WTC11 (cell line): Measurements from ENCODE around the gene FBXO42. TPM values are rescaled to one million over a fixed set of nuclear protein-coding genes. Genes with fewer than 3 reads are reported as not detected.
A peak's percentile ranks its signal among the peaks of the same experiment; 100 is the strongest.

Experiments
- ATAC-seq: fragments of 200-7000 bp; cut with Tn5 transposase; 2 replicates; pipeline ENCODE4 v1.10.0; 2021; ENCODE audit warnings: mild to moderate bottlenecking, moderate library complexity
- CTCF ChIA-PET: fragments of 300-600 bp; sonication (Branson Sonifier 250); formaldehyde crosslinking; loops from one replicate; lab custom pipeline; 2021; ENCODE audit warnings: antibody characterized with exemption; lab: Charles Lee
- POLR2A ChIA-PET: fragments of 350-600 bp; sonication (Branson Sonifier 250); formaldehyde crosslinking; loops from one replicate; lab custom pipeline; 2021; ENCODE audit warnings: antibody characterized with exemption; lab: Charles Lee
- DNase-seq: peaks from one replicate; pipeline ENCODE4 v3.0.0; 2021; ENCODE audit warnings: low spot score
- H3K27ac Mint-ChIP-seq: 2 replicates; pipeline ENCODE4 v1.8.0; 2021; ENCODE audit warnings: mixed read lengths
- H3K27me3 Mint-ChIP-seq: 2 replicates; pipeline ENCODE4 v1.8.0; 2021; ENCODE audit warnings: low read depth, mild to moderate bottlenecking, moderate library complexity, mixed read lengths
- H3K36me3 Mint-ChIP-seq: 2 replicates; pipeline ENCODE4 v1.8.0; 2021; ENCODE audit warnings: mixed read lengths
- H3K4me1 Mint-ChIP-seq: 2 replicates; pipeline ENCODE4 v1.8.0; 2022; ENCODE audit warnings: mixed read lengths
- H3K4me3 Mint-ChIP-seq: 2 replicates; pipeline ENCODE4 v1.8.0; 2021; ENCODE audit warnings: mild to moderate bottlenecking, moderate library complexity, mixed read lengths
- H3K9me3 Mint-ChIP-seq: 2 replicates; pipeline ENCODE4 v1.8.0; 2021; ENCODE audit warnings: mixed read lengths
- CBFB ChIP-seq: sonication (generic); formaldehyde crosslinking; IDR thresholded peaks from 2 replicates; pipeline ENCODE4 v1.8.1; 2022; ENCODE audit warnings: mild to moderate bottlenecking, low read depth, missing genetic modification reagents
- ETV6 ChIP-seq: sonication (generic); formaldehyde crosslinking; IDR thresholded peaks from 2 replicates; pipeline ENCODE4 v1.8.1; 2022; ENCODE audit warnings: mild to moderate bottlenecking, missing genetic modification reagents
- FOXJ3 ChIP-seq: sonication (generic); formaldehyde crosslinking; IDR thresholded peaks from 2 replicates; pipeline ENCODE4 v1.9.0; 2021; ENCODE audit warnings: missing genetic modification reagents, mild to moderate bottlenecking, borderline replicate concordance
- FOXP1 ChIP-seq: sonication (generic); formaldehyde crosslinking; IDR thresholded peaks from 2 replicates; pipeline ENCODE4 v1.8.0; 2022; ENCODE audit warnings: missing genetic modification reagents, mild to moderate bottlenecking, moderate library complexity, borderline replicate concordance
- GABPB1 ChIP-seq: sonication (generic); formaldehyde crosslinking; IDR thresholded peaks from 2 replicates; pipeline ENCODE4 v1.8.1; 2023; ENCODE audit warnings: mild to moderate bottlenecking, missing genetic modification reagents
- MLX ChIP-seq: sonication (generic); formaldehyde crosslinking; IDR thresholded peaks from 2 replicates; pipeline ENCODE4 v1.8.1; 2023; ENCODE audit warnings: mild to moderate bottlenecking, missing genetic modification reagents, moderate library complexity
- NFE2L1 ChIP-seq: sonication (generic); formaldehyde crosslinking; IDR thresholded peaks from 2 replicates; pipeline ENCODE4 v1.8.1; 2023; ENCODE audit warnings: missing genetic modification reagents
- RORB ChIP-seq: fragments of 250-450 bp; sonication (Bioruptor Pico); IDR thresholded peaks from 2 replicates; pipeline ENCODE4 v1.9.0; 2021; ENCODE audit warnings: mild to moderate bottlenecking
- TEAD4 ChIP-seq: sonication (generic); formaldehyde crosslinking; IDR thresholded peaks from 2 replicates; pipeline ENCODE4 v1.8.0; 2022; ENCODE audit warnings: mild to moderate bottlenecking, missing genetic modification reagents
- TP53 ChIP-seq: sonication (generic); formaldehyde crosslinking; IDR thresholded peaks from 2 replicates; pipeline ENCODE4 v1.8.1; 2023; ENCODE audit warnings: mild to moderate bottlenecking, missing genetic modification reagents
- ZBTB21 ChIP-seq: sonication (generic); formaldehyde crosslinking; IDR thresholded peaks from 2 replicates; pipeline ENCODE4 v1.8.1; 2023; ENCODE audit warnings: mild to moderate bottlenecking, missing genetic modification reagents, borderline replicate concordance
- ZNF121 ChIP-seq: sonication (generic); formaldehyde crosslinking; IDR thresholded peaks from 2 replicates; pipeline ENCODE4 v1.8.0; 2023; ENCODE audit warnings: missing genetic modification reagents
- ZNF263 ChIP-seq: sonication (generic); formaldehyde crosslinking; IDR thresholded peaks from 2 replicates; pipeline ENCODE4 v1.8.1; 2022; ENCODE audit warnings: low read depth, mild to moderate bottlenecking, moderate library complexity, missing genetic modification reagents
- ZNF396 ChIP-seq: fragments of 250-450 bp; sonication (Bioruptor Pico); IDR thresholded peaks from 2 replicates; pipeline ENCODE4 v1.8.0; 2021; ENCODE audit warnings: mild to moderate bottlenecking, moderate library complexity, borderline replicate concordance
- ZNF512 ChIP-seq: sonication (generic); formaldehyde crosslinking; IDR thresholded peaks from 2 replicates; pipeline ENCODE4 v1.8.1; 2022; ENCODE audit warnings: missing genetic modification reagents, borderline replicate concordance
- ZNF671 ChIP-seq: fragments of 250-450 bp; sonication (Bioruptor Pico); IDR thresholded peaks from 2 replicates; pipeline ENCODE4 v1.8.0; 2021; ENCODE audit warnings: mild to moderate bottlenecking
- total RNA-seq: library from RNA; stranded (reverse); gene quantifications from 3 replicates; pipeline ENCODE4 v1.2.3, GENCODE V29; 2021

The FBXO42 gene
- total RNA-seq, 1 experiment from 2014 or later, result 17.5 TPM

DNA sequence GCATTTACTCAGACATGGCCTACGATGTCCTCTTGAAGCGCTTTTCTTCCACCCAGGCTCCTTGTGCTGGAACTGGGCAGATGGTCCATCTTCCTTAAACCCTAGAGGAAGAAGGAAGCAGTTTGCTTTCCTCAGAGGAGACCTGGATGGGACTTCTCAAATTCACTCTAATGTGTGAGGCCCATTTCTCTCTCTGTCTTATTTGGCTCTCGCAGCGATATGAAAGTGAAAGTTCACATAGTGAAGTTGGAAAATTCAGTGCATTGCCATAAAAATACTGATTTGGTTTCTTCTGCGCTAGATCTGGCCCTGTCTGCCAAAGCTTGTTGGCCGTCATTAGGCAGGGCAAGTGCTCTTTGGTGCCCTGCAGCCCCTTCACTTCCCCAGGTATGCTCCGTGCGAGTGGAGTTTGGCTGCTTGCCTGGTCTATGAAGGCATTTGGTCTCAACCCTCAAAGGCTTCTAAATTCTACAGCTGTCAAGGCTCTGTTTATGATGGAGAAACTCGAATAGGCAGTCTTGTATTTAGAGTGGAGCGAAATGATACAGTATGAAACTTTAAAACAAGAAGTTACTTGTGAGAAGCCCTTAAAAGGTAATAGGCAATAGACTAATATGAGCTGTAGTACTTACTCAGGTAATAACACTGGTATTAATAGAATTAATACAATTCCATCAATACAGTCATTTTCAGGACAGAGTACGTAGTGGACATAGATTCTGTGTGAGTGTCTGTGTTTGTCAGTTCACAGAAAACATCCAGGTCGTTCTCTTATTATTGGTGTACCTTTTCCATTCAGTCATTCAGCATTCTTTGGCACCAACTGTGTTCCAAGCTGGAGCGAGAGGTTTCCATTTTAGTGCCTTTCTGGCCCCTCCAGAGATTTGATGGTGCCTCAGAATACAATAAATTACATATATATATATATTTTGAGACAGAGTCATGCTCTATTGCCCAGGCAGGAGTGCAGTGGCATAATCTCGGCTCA, 35.2 kb upstream of the FBXO42 start:
- ChIA-PET POLR2A (no interaction called here), CTCF (interaction anchor here (1.7 kb wide), 1 partner anchor 24 kb away, joined by 5 read pairs; no protein-coding TSS in a partner anchor)
- H3K27ac Mint-ChIP-seq, result no peak overlapping the region
- H3K4me1 Mint-ChIP-seq, result peaks cover 61% of the 10 kb centered on the region
- ATAC-seq (no peak), DNase-seq (no peak)
- H3K36me3 Mint-ChIP-seq, result no peaks in the 10 kb centered on the region
- no peak for TF ChIP-seq ZNF396 (CRISPR knock-in tag)
- TF ChIP-seq ZNF512 (CRISPR knock-in tag), result no peak
- TF ChIP-seq TP53, result no peak
- TF ChIP-seq CBFB (CRISPR knock-in tag), result no peak
- TF ChIP-seq ETV6 (CRISPR knock-in tag), result no peak
- no peak for TF ChIP-seq ZBTB21
- TF ChIP-seq ZNF121 (CRISPR knock-in tag), result no peak
- TF ChIP-seq FOXJ3 (CRISPR knock-in tag), result no peak
- TF ChIP-seq TEAD4 (CRISPR knock-in tag), result no peak
- H3K4me3 Mint-ChIP-seq, result no peak overlapping the region
- no peaks in the 10 kb centered on the region; the same call in 1 of the 2 replicates for H3K27me3 Mint-ChIP-seq
- no peaks in the 10 kb centered on the region for H3K9me3 Mint-ChIP-seq

DNA sequence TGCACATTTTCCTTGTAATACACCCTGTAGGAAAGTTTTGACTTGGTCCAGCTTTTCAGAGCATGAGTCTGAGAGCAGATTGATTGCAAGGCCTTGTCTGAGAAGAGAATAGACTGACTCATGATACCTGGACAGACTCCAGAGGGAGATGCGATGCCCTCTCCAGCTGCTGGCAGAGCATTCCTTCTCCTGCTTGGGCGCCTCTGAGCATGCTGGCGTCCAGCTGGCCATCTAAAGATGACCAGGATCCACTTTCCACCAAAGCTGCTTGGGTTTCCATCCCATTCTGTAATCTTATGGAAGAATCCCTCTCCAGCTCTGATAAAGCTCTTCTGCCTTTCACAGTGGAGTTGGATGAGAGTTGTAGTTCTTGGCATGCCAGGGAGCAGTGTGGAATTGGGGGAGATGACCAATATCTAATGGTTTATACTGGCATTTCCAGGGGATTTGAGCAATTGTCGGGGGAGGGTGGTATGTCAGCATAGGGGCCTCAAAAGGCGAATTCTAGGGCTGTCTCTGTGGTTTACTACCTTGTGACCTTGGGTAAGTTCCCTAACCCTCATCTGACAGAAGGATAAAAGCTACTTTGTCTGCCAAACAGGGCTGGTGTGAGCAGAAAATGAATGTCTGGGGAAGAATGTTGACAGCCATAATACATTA, 34.3 kb upstream of the FBXO42 start:
- Mint-ChIP-seq H3K9me3 (no peaks in the 10 kb centered on the region), H3K4me1 (peaks cover 52% of the 10 kb centered on the region)
- CTCF ChIA-PET, result no interaction called here
- DNase-seq, result no peak
- no peak for TF ChIP-seq RORB
- TF ChIP-seq, all 79 proteins: peak for 0
- POLR2A ChIA-PET, result no interaction called here
- H3K36me3 Mint-ChIP-seq, result no peaks in the 10 kb centered on the region
- no peak overlapping the region for H3K27ac Mint-ChIP-seq
- no peak for ATAC-seq
- H3K4me3 Mint-ChIP-seq, result no peak overlapping the region
- H3K27me3 Mint-ChIP-seq, result no peaks in the 10 kb centered on the region; the same call in 1 of the 2 replicates

DNA sequence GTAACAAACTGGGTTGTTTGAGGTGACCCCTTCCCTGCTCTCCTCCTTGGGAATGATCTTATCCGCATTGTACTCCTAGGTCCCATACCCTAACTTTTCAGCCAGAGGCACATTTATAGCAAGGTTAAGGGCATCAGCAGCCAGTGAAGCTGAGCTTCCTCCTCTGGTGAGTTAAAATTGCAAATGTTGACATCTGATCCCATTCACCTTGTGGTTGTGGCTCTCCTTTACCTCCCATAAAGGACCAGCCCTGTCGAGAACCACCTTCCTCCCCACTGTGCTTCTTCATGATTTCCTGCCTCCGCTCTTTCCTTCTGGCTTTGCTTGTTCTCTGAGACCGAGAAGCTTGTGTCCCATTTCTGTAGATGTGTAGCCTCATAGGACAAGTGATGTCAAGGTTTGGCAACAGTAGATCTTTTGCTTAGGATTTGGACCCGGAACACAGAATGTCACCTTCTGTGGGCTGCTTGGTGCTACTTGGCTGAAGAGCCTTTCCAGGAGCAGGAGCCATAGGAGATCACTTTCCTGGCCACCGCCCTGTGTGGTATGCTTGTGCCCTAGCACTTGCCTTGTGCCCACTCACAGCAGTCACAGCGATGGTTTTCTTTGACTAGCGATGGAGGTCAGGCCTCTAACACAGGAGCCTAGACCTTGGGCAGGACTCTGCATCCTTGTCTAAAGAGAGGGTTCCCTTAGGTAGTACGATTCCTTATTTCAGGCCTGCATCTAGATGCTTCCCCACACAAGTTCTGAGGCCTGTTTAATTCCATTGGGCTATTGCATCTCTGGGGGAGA, 33.6 kb upstream of the FBXO42 start:
- no peak for DNase-seq
- no peaks in the 10 kb centered on the region for H3K36me3 Mint-ChIP-seq
- H3K4me1 Mint-ChIP-seq, result peaks cover 44% of the 10 kb centered on the region
- ChIA-PET POLR2A (interaction anchor here (0.6 kb wide), 1 partner anchor 20 kb away, joined by 6 read pairs; no protein-coding TSS in a partner anchor), CTCF (interaction anchor here (0.7 to 1.2 kb wide), 2 partner anchors 10 to 55 kb away, joined by 3 read pairs; partner anchors contain the start of gene NECAP2)
- peak overlapping the region; percentile 42 for H3K4me3 Mint-ChIP-seq
- no peaks in the 10 kb centered on the region; the same call in 1 of the 2 replicates for H3K27me3 Mint-ChIP-seq
- peak; percentile 81 for ATAC-seq
- no peaks in the 10 kb centered on the region for H3K9me3 Mint-ChIP-seq
- peak overlapping the region; percentile 92 for H3K27ac Mint-ChIP-seq
- TF ChIP-seq FOXP1 (CRISPR knock-in tag) (no peak), NFE2L1 (CRISPR knock-in tag) (no peak), ZNF263 (CRISPR knock-in tag) (no peak), GABPB1 (CRISPR knock-in tag) (no peak), MLX (CRISPR knock-in tag) (no peak), ZNF671 (CRISPR knock-in tag) (no peak)
- TF ChIP-seq, all 79 proteins: peak for 0
